22Rv1 (cell line): ENCODE data around the gene AWAT2.
"Not testable (repeated sequence)": the region's sequence is repeated elsewhere in the genome, so short reads cannot be mapped to it uniquely, and the experiment has no call there.

Source experiments
- H3K27ac ChIP-seq: fragments of 450-650 bp; 2 replicates; pipeline ENCODE4 v1.5.1; 2017
- ZFX ChIP-seq: fragments of 450-650 bp; IDR thresholded peaks from 2 replicates; pipeline ENCODE4 v1.6.1; 2017; ENCODE audit warnings: antibody characterized with exemption, borderline replicate concordance
- TF ChIP-seq, protein P1 (sequence below): fragments of 450-650 bp; IDR thresholded peaks from 2 replicates; pipeline ENCODE4 v1.5.1; 2017; ENCODE audit warnings: mild to moderate bottlenecking

AWAT2 gene

DNA sequence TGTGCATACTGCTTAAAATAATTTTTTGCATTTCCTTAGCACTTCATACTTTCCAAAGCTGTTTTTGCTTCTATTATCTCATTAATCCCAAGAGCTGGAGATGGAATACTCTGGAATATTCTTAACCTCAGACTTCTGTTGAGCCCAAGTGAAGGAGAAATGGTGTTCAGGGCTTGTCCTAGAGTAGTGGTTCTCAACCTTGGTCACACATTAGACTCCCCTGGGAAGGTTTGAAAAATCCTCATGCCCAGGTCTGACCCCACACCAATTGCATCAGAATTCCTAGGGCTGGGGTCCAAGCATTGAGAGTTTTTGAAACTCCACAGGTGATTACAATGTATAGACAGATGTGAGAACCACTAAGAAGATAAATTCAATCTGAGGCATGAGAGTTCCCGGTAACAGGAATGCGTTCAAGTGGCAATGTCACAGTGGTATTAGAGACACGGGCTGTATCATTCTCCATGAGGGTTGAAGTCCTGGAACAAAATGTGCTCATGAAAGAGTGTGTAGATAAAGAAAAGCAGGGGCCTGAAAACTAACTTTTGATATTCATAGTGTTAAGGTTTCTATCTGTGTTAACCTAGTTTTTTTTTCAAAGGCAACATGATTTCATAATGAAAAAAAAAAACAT, 47.9 kb downstream of the AWAT2 start:
- TF ChIP-seq, protein P1, sequence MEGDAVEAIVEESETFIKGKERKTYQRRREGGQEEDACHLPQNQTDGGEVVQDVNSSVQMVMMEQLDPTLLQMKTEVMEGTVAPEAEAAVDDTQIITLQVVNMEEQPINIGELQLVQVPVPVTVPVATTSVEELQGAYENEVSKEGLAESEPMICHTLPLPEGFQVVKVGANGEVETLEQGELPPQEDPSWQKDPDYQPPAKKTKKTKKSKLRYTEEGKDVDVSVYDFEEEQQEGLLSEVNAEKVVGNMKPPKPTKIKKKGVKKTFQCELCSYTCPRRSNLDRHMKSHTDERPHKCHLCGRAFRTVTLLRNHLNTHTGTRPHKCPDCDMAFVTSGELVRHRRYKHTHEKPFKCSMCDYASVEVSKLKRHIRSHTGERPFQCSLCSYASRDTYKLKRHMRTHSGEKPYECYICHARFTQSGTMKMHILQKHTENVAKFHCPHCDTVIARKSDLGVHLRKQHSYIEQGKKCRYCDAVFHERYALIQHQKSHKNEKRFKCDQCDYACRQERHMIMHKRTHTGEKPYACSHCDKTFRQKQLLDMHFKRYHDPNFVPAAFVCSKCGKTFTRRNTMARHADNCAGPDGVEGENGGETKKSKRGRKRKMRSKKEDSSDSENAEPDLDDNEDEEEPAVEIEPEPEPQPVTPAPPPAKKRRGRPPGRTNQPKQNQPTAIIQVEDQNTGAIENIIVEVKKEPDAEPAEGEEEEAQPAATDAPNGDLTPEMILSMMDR = no peak
- TF ChIP-seq ZFX = no peak

DNA sequence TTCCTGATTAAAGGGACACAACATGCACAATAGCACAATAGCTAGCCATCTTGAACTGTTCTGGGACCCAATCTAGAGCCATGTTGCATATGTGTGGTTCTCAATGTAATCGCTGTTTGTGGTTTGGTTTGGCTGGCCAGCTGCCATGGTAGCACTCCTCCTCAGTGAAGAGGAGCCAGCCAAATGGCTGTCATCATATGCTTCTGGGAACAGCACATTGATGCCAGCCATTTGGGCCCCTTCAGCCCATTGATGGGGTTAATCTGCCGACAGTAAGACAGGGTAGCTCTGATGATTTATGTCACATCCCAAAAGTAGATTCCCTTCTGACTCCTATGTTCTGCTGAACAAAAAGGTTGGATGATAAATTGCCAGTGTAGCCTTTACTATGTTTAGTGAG, 48.5 kb downstream of the AWAT2 start:
- no peak overlapping the region for H3K27ac ChIP-seq
- TF ChIP-seq ZFX = no peak
- TF ChIP-seq, protein P1 = no peak

More for the DNA sequence above, 47.9 kb downstream of the AWAT2 start:
- no peak overlapping the region for H3K27ac ChIP-seq

DNA sequence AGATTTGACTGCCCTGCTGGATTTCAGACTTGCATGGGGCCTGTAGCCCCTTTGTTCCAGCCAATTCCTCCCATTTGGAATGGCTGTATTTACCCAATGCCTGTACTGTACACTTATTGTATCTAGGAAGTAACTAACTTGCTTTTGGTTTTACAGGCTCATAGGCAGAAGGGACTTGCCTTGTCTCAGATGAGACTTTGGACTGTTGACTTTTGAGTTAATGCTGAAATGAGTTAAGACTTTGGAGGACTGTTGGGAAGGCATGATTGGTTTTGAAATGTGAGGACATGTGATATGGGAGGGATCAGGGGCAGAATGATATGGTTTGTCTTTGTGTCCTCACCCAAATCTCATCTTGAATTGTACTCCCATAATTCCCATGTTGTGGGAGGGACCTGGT, 51.4 kb downstream of the AWAT2 start:
- H3K27ac ChIP-seq = not testable (repeated sequence)

DNA sequence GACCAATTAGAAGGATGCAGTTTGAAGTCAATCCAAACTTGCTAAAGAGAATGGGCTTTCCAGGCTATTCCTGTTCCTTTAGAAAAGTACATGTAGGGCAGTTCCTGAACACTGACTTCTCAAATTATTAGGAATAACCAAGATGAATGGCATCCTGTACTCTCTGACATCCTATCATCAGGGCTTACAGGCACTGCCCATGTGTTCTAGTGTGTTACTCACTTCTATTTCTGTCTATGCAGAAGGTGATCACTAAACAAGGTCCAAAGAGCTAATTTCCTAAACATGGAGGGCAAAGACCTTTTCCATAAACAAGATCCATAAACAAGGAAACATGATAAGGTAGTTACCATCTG, 53.6 kb downstream of the AWAT2 start:
- no peak overlapping the region for H3K27ac ChIP-seq
- no peak for TF ChIP-seq ZFX
- TF ChIP-seq, protein P1 = no peak

DNA sequence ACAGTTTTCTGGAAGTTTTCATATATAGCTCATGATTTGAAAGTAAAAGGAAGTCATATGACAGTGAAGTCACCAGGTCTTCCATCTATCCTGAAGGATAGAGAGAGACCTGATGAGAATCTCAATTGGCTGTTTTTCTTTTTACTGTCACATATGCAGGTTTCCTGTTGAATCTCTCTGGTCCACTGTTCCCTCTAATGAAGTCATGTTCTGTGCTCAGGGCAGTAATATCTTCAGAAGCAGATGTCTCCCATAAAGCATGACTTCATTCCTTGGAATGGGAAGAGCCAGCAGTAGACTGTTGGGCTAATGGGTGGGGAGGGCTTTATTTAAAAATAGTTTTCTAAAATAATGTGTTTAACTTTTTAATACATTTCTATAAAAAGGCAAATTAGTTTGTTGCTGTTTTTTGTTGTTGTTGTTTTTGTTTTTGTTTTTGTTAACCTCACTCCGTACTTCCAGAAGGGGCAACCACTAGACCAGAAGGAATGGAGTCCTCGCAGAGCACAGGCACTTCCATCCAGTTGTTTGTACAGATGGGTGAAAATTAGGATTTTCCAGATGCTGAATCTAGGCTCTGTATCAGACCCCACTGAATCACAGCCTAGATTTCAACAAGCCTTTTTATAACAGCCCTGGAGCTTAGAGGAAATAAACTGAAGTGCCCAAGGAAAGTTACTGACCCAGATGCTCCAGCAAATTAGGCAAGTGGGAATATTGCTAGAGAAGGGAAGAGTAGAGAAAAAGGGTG, 54.2 kb downstream of the AWAT2 start:
- H3K27ac ChIP-seq = no peak overlapping the region
- TF ChIP-seq, protein P1 = no peak
- TF ChIP-seq ZFX = no peak

DNA sequence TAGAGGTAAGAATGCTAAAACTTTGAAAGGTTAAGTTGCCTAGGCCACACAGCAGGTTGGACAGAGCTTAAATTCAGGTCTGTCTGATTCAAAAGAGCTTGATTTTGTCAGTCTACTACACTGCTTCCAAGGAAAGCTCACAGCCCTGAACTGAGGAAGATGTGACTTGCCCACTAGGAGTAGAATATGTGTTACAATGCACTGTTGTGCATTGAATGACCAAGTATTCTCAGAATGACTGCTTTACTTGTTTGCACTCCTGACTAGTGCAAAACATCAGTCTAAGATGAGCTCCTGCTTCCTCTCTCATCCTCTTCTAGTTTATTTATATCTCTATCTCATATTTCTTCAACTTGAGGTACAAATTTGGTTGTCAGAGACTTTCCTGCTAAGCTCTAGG, 56.2 kb downstream of the AWAT2 start:
- no peak overlapping the region for H3K27ac ChIP-seq

DNA sequence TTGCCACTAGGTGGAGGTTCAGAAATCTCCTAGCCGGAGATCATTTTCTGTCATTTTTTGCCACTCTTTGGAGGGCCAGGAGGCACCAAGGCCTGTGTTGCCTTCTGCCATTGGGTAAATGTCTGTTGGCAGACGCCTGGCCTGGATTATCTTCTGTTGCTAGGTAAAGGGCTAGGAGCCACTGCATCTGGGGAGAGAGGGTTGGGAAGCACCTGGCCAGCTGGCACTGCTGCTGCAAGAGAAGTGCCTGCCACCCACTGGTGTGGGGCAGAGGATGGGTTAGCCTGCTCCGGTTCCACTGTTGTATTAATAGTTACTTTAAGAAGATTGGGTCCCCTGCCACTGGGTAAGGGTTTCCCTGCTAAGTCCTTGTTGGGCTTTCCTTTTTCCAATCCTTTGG, 58.1 kb downstream of the AWAT2 start:
- TF ChIP-seq, protein P1 = no peak
- no peak for TF ChIP-seq ZFX
- H3K27ac ChIP-seq = no peak overlapping the region

More for the DNA sequence above, 56.2 kb downstream of the AWAT2 start:
- TF ChIP-seq ZFX = no peak
- TF ChIP-seq, protein P1 = no peak
